Natural killer cell (primary cell): ENCODE data around the gene ULK1. TPM values are rescaled to one million over a fixed set of nuclear protein-coding genes. Genes with fewer than 3 reads are reported as not detected.

Source experiments
- ATAC-seq, 3 donors: fragments of 150-1000 bp in 2 of 3; fragments of 200-7000 bp in 1 of 3; cut with Tn5 transposase; 1 replicate in 1 of 3; 2 replicates in 2 of 3; pipeline ENCODE4 v1.10.0; 2021; ENCODE audit warnings: mild to moderate bottlenecking in 2 of 3, moderate library complexity in 2 of 3
- DNase-seq, 2 donors: peaks; one replicate each; pipeline versions ENCODE4 v3.0.0 to v3.0.0-alpha.2; 2013 to 2021; ENCODE audit warnings: mixed read lengths in 1 of 2
- H3K27ac ChIP-seq: one replicate; pipeline ENCODE4 v1.5.1; 2013; ENCODE audit warnings: mild to moderate bottlenecking, low read length
- H3K27me3 ChIP-seq: one replicate; pipeline ENCODE4 v1.6.1; 2013; ENCODE audit warnings: low read length; ENCODE audit not compliant: control insufficient read depth, insufficient read depth
- H3K36me3 ChIP-seq: one replicate; pipeline ENCODE4 v1.6.1; 2013; ENCODE audit warnings: low read length; ENCODE audit not compliant: control insufficient read depth, insufficient read depth
- H3K4me1 ChIP-seq: one replicate; pipeline ENCODE4 v1.6.1; 2013; ENCODE audit warnings: low read length; ENCODE audit not compliant: control insufficient read depth, insufficient read depth
- H3K4me3 ChIP-seq: one replicate; pipeline ENCODE4 v1.5.1; 2013; ENCODE audit warnings: low read length
- H3K9me3 ChIP-seq: one replicate; pipeline ENCODE4 v1.6.1; 2013; ENCODE audit warnings: low read length; ENCODE audit not compliant: control insufficient read depth, insufficient read depth
- H3K27ac Mint-ChIP-seq, 2 donors: one replicate each; pipeline ENCODE4 v1.8.0; 2022; ENCODE audit warnings: mild to moderate bottlenecking in 2 of 2, mixed read lengths in 2 of 2, moderate library complexity in 1 of 2
- H3K27me3 Mint-ChIP-seq, 2 donors: one replicate each; pipeline ENCODE4 v1.8.0; 2022; ENCODE audit warnings: low read depth in 2 of 2, mixed read lengths in 2 of 2
- H3K36me3 Mint-ChIP-seq: one replicate; pipeline ENCODE4 v1.8.0; 2022; ENCODE audit warnings: mixed read lengths
- H3K4me1 Mint-ChIP-seq, 2 donors: one replicate each; pipeline ENCODE4 v1.8.0; 2022; ENCODE audit warnings: mixed read lengths in 2 of 2
- H3K4me3 Mint-ChIP-seq: one replicate; pipeline ENCODE4 v1.8.0; 2022; ENCODE audit warnings: mild to moderate bottlenecking, moderate library complexity, mixed read lengths
- H3K9me3 Mint-ChIP-seq, 2 donors: one replicate each; pipeline ENCODE4 v1.8.0; 2022; ENCODE audit warnings: mixed read lengths in 2 of 2
- CTCF ChIP-seq: fragments of 200-600 bp; IDR thresholded peaks from one replicate; pipeline ENCODE4 v1.8.0; 2022; ENCODE audit warnings: antibody characterized with exemption
- WGBS: methylation state at CpG from one replicate; pipeline ENCODE4 v1.1.7; 2013; ENCODE audit warnings: missing lambda C conversion rate; ENCODE audit not compliant: insufficient coverage; 5-methylcytosine and 5-hydroxymethylcytosine counted together
- intact Hi-C: fragments of 100-400 bp; cut with micrococcal nuclease; formaldehyde crosslinking; loops from one replicate; pipeline ENCODE4 v1.14.2; 2022
- total RNA-seq, 4 donors: library from RNA; stranded (reverse); fragments of 120-200 nt in 1 of 4; gene quantifications; one replicate each; pipeline versions ENCODE4 v1.2.3 to v1.2.4, GENCODE V29; 2013 to 2022

Gene ULK1
- total RNA-seq, 3 donors from 2014 or later (not counting 1 experiment from before 2014, with no cell fraction given): 99.1 to 142 (median 123) TPM

- Mint-ChIP-seq H3K9me3 (no peaks in the 10 kb centered on the region), H3K4me3 (no peak overlapping the region), H3K27ac (no peak overlapping the region), H3K36me3 (no peaks in the 10 kb centered on the region), H3K4me1 (no peaks in the 10 kb centered on the region), H3K27me3 (no peaks in the 10 kb centered on the region)
- DNase-seq: no peak
- no peaks in the 10 kb centered on the region for H3K27me3 ChIP-seq
- WGBS: 79% methylated on average over 10 of the region's 10 CpGs
- intact Hi-C loops: no loop called here
- H3K36me3 ChIP-seq: no peaks in the 10 kb centered on the region
- no peaks in the 10 kb centered on the region for H3K4me1 ChIP-seq
- H3K4me3 ChIP-seq: no peak overlapping the region
- H3K27ac ChIP-seq: no peak overlapping the region
- TF ChIP-seq CTCF: no peak
- no peaks in the 10 kb centered on the region for H3K9me3 ChIP-seq
- no peak for ATAC-seq
Observed at GRCh38 chr12:131867471-131867870, 27.0 kb upstream of the ULK1 start.

- ATAC-seq (no peak), DNase-seq (no peak)
- H3K4me1 Mint-ChIP-seq: no peaks in the 10 kb centered on the region
- H3K4me1 ChIP-seq: no peaks in the 10 kb centered on the region
- H3K9me3 Mint-ChIP-seq: no peaks in the 10 kb centered on the region
- no peaks in the 10 kb centered on the region for H3K36me3 Mint-ChIP-seq
- no peaks in the 10 kb centered on the region for H3K27me3 ChIP-seq
- intact Hi-C loops: no loop called here
- no peaks in the 10 kb centered on the region for H3K27me3 Mint-ChIP-seq
- no peak overlapping the region for H3K27ac Mint-ChIP-seq
- TF ChIP-seq CTCF: no peak
- H3K4me3 ChIP-seq: no peak overlapping the region
- WGBS: 89% methylated on average over 28 of the region's 28 CpGs
- H3K27ac ChIP-seq: no peak overlapping the region
- no peak overlapping the region for H3K4me3 Mint-ChIP-seq
- no peaks in the 10 kb centered on the region for H3K9me3 ChIP-seq
- H3K36me3 ChIP-seq: no peaks in the 10 kb centered on the region
Observed at GRCh38 chr12:131867891-131868675, 26.3 kb upstream of the ULK1 start.

GRCh38 chr12:131869871-131870418, 24.5 kb upstream of the ULK1 start:
- H3K4me3 ChIP-seq: no peak overlapping the region
- H3K9me3 Mint-ChIP-seq: no peaks in the 10 kb centered on the region
- no peaks in the 10 kb centered on the region for H3K4me1 ChIP-seq
- WGBS: 90% methylated on average over 13 of the region's 16 CpGs
- H3K27ac Mint-ChIP-seq: no peak overlapping the region
- intact Hi-C loops: no loop called here
- no peaks in the 10 kb centered on the region for H3K9me3 ChIP-seq
- no peaks in the 10 kb centered on the region for H3K27me3 Mint-ChIP-seq
- H3K36me3 ChIP-seq: no peaks in the 10 kb centered on the region
- no peaks in the 10 kb centered on the region for H3K36me3 Mint-ChIP-seq
- no peak for TF ChIP-seq CTCF
- H3K4me3 Mint-ChIP-seq: no peak overlapping the region
- H3K4me1 Mint-ChIP-seq: no peaks in the 10 kb centered on the region
- no peak overlapping the region for H3K27ac ChIP-seq
- ATAC-seq (no peak), DNase-seq (no peak)
- no peaks in the 10 kb centered on the region for H3K27me3 ChIP-seq
